Type B pancreatic cell (in vitro differentiated cells): ENCODE results near the gene WDR26. TPM values are rescaled to one million over a fixed set of nuclear protein-coding genes. Genes with fewer than 3 reads are reported as not detected.
A peak's percentile ranks its signal among the peaks of the same experiment; 100 is the strongest.

Experiments
- DNase-seq: peaks from one replicate; pipeline ENCODE4 v3.0.0; 2021; ENCODE audit warnings: mixed read lengths; ENCODE audit not compliant: unreplicated experiment; ENCODE audit errors: extremely low spot score
- H3K27ac Mint-ChIP-seq: 2 replicates; pipeline ENCODE4 v1.8.0; 2021; ENCODE audit warnings: mild to moderate bottlenecking, mixed read lengths
- H3K27me3 Mint-ChIP-seq: 2 replicates; pipeline ENCODE4 v1.8.0; 2021; ENCODE audit warnings: mixed read lengths
- H3K36me3 Mint-ChIP-seq: 2 replicates; pipeline ENCODE4 v1.8.0; 2021; ENCODE audit warnings: mixed read lengths
- H3K4me1 Mint-ChIP-seq: one replicate; pipeline ENCODE4 v1.8.0; 2021; ENCODE audit warnings: mixed read lengths; ENCODE audit not compliant: unreplicated experiment
- H3K4me3 Mint-ChIP-seq: 2 replicates; pipeline ENCODE4 v1.8.0; 2021; ENCODE audit warnings: mild to moderate bottlenecking, mixed read lengths
- H3K9me3 Mint-ChIP-seq: 2 replicates; pipeline ENCODE4 v1.8.0; 2021; ENCODE audit warnings: mixed read lengths
- CTCF ChIP-seq: fragments of 200-600 bp; sonication (generic); conservative IDR thresholded peaks from 2 replicates; pipeline ENCODE4 v1.5.0; 2021; ENCODE audit warnings: antibody characterized with exemption, mild to moderate bottlenecking
- microRNA-seq: library from miRNA; unstranded; fragments of <30 nt; microRNA quantifications from one replicate; pipeline ENCODE4, GENCODE V29; 2020
- total RNA-seq: library from RNA; stranded (reverse); gene quantifications from 2 replicates; pipeline ENCODE4 v1.2.1, GENCODE V29; 2021; ENCODE audit warnings: low replicate concordance

WDR26 gene
- total RNA-seq, 1 donor from 2014 or later: 75.1 TPM

GRCh38 chr1:224339442-224340033 is 95.1 kb downstream of the WDR26 start:
- H3K27me3 Mint-ChIP-seq: no peaks in the 10 kb centered on the region
- H3K36me3 Mint-ChIP-seq: no peaks in the 10 kb centered on the region
- TF ChIP-seq CTCF: no peak
- peaks cover 3% of the 10 kb centered on the region for H3K4me1 Mint-ChIP-seq
- peak overlapping the region; percentile 21 for H3K27ac Mint-ChIP-seq
- H3K4me3 Mint-ChIP-seq: no peak overlapping the region
- DNase-seq: no peak
- H3K9me3 Mint-ChIP-seq: no peaks in the 10 kb centered on the region

GRCh38 chr1:224338150-224338838 is 96.3 kb downstream of the WDR26 start:
- peaks cover 3% of the 10 kb centered on the region for H3K4me1 Mint-ChIP-seq
- H3K27me3 Mint-ChIP-seq: no peaks in the 10 kb centered on the region
- TF ChIP-seq CTCF: no peak
- H3K4me3 Mint-ChIP-seq: no peak overlapping the region
- H3K36me3 Mint-ChIP-seq: no peaks in the 10 kb centered on the region
- DNase-seq: no peak
- H3K27ac Mint-ChIP-seq: no peak overlapping the region
- no peaks in the 10 kb centered on the region for H3K9me3 Mint-ChIP-seq

Small RNA genes within 50 kb of the gene (microRNA-seq; reads per million reads assigned to microRNA genes)
- 4.4 reads per million, percentile 16 among the genes with 10 or more reads in this experiment for gene MIR4742

Other genes starting within 250 kb of the WDR26 start
- 30.2 and 46.7 TPM in 2 replicates for gene NVL, start 104.6 kb downstream of the WDR26 start, total RNA-seq
- gene CNIH4, start 77.9 kb downstream of the WDR26 start, total RNA-seq: 53.8 and 59.3 TPM in 2 replicates
- 1.8 and 4.5 TPM in 2 replicates for gene CNIH3, start 181.5 kb upstream of the WDR26 start, total RNA-seq